ENCODE results near the gene TBL3. TPM values are rescaled to one million over a fixed set of nuclear protein-coding genes. Genes with fewer than 3 reads are reported as not detected.

TBL3 gene
- total RNA-seq, 1 experiment from 2014 or later, result 84.2 TPM

- peak; percentile 52 for DNase-seq (ENCODE audit: low spot score)
- in situ Hi-C loops (cut with HindIII; ENCODE audit: low sequenced_read_pairs), result no loop called here
Measured at GRCh38 chr16:2026461-2027023, 54.7 kb downstream of the TBL3 start, which contains the start of gene NHERF2. NHERF2 (plus strand) TSS chr16:2026902; CDS start chr16:2027006, 104 bp downstream.

DNA sequence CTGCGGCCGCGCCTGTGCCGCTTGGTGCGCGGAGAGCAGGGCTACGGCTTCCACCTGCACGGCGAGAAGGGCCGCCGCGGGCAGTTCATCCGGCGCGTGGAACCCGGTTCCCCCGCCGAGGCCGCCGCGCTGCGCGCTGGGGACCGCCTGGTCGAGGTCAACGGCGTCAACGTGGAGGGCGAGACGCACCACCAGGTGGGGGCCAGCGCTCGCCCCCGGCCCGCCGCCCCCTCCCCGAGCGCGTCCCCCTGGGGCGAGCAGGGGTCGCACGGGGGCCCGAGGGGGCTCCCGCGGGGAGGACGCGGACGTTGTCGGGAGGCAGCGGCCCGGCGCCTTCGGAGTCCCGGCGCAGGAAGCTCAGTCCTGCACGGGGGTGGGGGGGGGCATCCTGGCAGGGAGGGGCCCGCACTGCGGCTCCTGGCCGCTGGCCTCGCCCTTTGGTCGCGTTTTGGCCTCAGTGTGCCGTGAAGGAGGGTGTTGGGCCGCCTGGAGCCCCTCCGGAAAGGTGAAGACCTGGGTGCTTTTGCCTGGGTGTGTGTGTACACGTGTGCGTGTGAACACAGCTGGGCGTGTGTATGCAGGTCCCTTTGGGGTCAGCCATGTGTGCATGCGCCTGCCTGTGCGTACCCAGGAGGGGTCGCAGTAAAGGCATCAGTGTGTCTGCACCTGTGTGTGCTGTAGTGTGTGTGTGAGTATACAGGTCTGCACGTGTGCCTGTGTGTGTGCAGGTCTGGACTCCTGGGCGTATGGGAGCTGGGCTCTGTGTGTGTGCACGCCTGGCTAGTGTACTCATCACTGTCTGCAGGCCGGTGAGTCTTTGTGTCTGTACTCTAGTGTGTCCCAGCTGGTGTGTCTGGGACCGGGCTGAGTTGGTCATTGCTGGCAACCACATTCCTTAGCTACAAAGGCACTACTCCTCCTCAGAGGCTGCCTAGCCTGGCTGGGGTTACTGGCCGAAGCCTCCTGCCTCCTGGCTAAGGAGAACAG, 55.5 kb downstream of the TBL3 start:
- in situ Hi-C loops (cut with HindIII; ENCODE audit: low sequenced_read_pairs), result no loop called here
- peak; percentile 68 for DNase-seq (ENCODE audit: low spot score)

GRCh38 chr16:2028146-2028545, 56.3 kb downstream of the TBL3 start:
- DNase-seq (ENCODE audit: low spot score), result no peak
- in situ Hi-C loops (cut with HindIII; ENCODE audit: low sequenced_read_pairs), result no loop called here

DNA sequence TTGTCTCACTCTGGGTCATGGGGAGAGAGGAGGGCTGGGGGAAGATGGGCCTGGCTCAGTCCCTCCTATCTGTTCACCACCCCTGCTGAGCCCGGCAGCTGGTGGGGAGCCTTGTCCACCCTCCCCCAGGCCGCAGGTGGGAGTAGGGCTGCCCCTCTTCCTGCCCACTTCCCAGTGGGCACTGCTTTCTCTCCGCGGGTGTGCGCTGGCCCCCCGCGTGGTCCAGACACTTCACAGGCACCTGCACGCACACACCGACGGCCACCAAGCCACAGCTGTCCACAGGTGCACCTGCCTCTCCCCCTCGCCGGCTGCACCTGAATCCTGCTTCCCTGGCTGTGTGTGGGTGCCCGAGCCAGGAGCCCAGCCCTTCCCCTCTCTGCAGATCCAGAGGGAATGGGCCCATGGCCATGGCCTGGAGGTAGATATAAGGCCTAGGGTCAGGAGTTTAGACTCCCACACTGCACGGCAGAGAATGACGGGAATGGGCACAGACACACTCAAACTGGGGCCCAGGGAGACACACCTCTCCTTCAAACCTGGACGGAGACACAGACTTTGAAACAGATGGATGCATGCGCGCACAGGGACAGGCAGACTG, 56.9 kb downstream of the TBL3 start:
- in situ Hi-C loops (cut with HindIII; ENCODE audit: low sequenced_read_pairs), result no loop called here
- DNase-seq (ENCODE audit: low spot score), result no peak

DNA sequence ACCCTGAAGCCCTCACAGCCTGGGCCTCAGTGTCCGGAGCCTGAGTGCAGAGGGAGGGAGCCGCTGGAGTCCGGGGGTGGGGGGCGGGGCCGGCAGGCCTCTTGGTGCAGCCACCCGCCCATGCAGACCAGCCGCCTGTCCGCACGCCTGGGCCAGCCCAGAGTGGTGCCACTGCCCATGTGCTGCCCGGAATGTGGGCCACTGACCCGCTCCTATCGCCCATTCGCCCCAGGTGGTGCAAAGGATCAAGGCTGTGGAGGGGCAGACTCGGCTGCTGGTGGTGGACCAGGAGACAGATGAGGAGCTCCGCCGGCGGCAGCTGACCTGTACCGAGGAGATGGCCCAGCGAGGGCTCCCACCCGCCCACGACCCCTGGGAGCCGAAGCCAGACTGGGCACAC, 57.5 kb downstream of the TBL3 start:
- in situ Hi-C loops (cut with HindIII; ENCODE audit: low sequenced_read_pairs), result no loop called here

DNA sequence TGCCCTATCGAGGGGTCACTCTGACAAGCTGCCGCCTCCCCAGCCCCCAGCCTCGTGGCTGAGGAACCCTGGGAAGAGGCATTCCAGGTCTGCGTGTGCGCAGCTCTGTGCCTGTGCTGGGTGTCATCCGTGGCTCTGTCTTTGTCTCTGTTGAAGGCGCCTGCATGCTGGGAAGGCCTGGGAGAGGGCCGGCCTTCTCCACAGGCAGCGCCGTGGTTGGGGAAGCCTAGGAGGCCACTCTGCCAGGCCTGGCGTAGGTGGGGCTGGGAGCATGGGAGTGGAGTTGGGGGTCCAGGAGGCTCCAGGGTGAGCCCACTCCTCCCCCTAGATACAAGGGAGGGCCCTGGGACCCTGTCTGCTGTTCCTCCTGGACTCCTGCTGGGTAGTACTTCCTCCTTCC, 58.2 kb downstream of the TBL3 start:
- no peak for DNase-seq (ENCODE audit: low spot score)
- in situ Hi-C loops (cut with HindIII; ENCODE audit: low sequenced_read_pairs), result no loop called here

More for the DNA sequence above, 57.5 kb downstream of the TBL3 start:
- no peak for DNase-seq (ENCODE audit: low spot score)

DNA sequence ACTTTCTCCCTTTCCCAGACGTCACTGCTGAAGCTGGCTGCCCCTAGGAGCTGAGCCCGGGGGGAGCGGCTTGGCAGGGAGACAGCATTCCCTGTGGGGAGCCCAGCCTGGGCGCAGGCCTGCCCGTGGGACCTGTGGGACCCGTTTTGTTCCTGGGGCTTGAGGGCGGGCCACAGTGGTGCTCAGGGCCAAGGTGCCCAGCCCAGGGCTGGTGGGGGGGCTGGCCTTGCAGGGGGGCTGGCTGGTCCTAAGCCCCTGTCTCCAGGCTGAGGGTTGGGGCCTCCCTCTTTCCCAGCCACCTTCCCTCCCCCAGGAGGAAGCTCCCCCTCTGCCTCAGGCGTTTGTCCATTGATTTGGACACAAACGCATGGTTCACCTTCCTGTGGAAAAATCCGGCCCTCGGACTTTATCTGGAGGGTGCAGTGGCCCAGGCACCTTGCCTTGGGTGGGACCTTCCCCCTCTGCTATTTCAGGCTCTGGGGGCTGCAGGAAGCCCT, 59.3 kb downstream of the TBL3 start:
- in situ Hi-C loops (cut with HindIII; ENCODE audit: low sequenced_read_pairs), result no loop called here
- no peak for DNase-seq (ENCODE audit: low spot score)

Other genes with a start within 250 kb of the TBL3 start
- 64.4 and 76.9 TPM in 2 replicates for gene NME3, start 200.5 kb upstream of the TBL3 start, total RNA-seq (2014; rRNA removed; shearing (Covaris generic))
- 10.4 and 10.6 TPM in 2 replicates for gene EME2, start 199.2 kb upstream of the TBL3 start, total RNA-seq (2014; rRNA removed; shearing (Covaris generic))
- 276 and 281 TPM in 2 replicates for gene MRPS34, start 198.9 kb upstream of the TBL3 start, total RNA-seq (2014; rRNA removed; shearing (Covaris generic))
- 14.0 and 27.3 TPM in 2 replicates for gene SPSB3, start 189.5 kb upstream of the TBL3 start, total RNA-seq (2014; rRNA removed; shearing (Covaris generic))
- gene NUBP2, start 189.1 kb upstream of the TBL3 start, total RNA-seq (2014; rRNA removed; shearing (Covaris generic)), result 128 and 160 TPM in 2 replicates
- 0.31 TPM in 1 of 2 replicates, not detected in the other for gene IGFALS, start 178.3 kb upstream of the TBL3 start, total RNA-seq (2014; rRNA removed; shearing (Covaris generic))
- 81.3 and 108 TPM in 2 replicates for gene HAGH, start 145.2 kb upstream of the TBL3 start, total RNA-seq (2014; rRNA removed; shearing (Covaris generic))
- gene FAHD1, start 144.8 kb upstream of the TBL3 start, total RNA-seq (2014; rRNA removed; shearing (Covaris generic)), result 63.5 and 85.2 TPM in 2 replicates
- 81.1 and 105 TPM in 2 replicates for gene MEIOB, start 99.9 kb upstream of the TBL3 start, total RNA-seq (2014; rRNA removed; shearing (Covaris generic))
- 1.2 and 9.8 TPM in 2 replicates for gene HS3ST6, start 53.6 kb upstream of the TBL3 start, total RNA-seq (2014; rRNA removed; shearing (Covaris generic))
- gene MSRB1, start 28.9 kb upstream of the TBL3 start, total RNA-seq (2014; rRNA removed; shearing (Covaris generic)), result 72.3 and 79.3 TPM in 2 replicates
- not detected in 2 replicates for gene RPL3L, start 17.4 kb upstream of the TBL3 start, total RNA-seq (2014; rRNA removed; shearing (Covaris generic))
- gene NDUFB10, start 12.5 kb upstream of the TBL3 start, total RNA-seq (2014; rRNA removed; shearing (Covaris generic)), result 339 and 361 TPM in 2 replicates
- 10,196 and 11,503 TPM in 2 replicates for gene RPS2, start 7.2 kb upstream of the TBL3 start, total RNA-seq (2014; rRNA removed; shearing (Covaris generic))
- not detected in 2 replicates for gene RNF151, start 5.2 kb upstream of the TBL3 start, total RNA-seq (2014; rRNA removed; shearing (Covaris generic))
- not detected in 2 replicates for gene NOXO1, start 9.4 kb downstream of the TBL3 start, total RNA-seq (2014; rRNA removed; shearing (Covaris generic))
- 41.8 and 51.5 TPM in 2 replicates for gene GFER, start 12.1 kb downstream of the TBL3 start, total RNA-seq (2014; rRNA removed; shearing (Covaris generic))
- gene SYNGR3, start 17.9 kb downstream of the TBL3 start, total RNA-seq (2014; rRNA removed; shearing (Covaris generic)), result 30.5 and 36.7 TPM in 2 replicates
- 58.0 and 72.1 TPM in 2 replicates for gene ZNF598, start 37.8 kb downstream of the TBL3 start, total RNA-seq (2014; rRNA removed; shearing (Covaris generic))
- not detected in 2 replicates for gene NPW, start 47.7 kb downstream of the TBL3 start, total RNA-seq (2014; rRNA removed; shearing (Covaris generic))
- gene NHERF2, start 54.8 kb downstream of the TBL3 start, total RNA-seq (2014; rRNA removed; shearing (Covaris generic)), result 20.5 and 28.9 TPM in 2 replicates
- gene NTHL1, start 75.8 kb downstream of the TBL3 start, total RNA-seq (2014; rRNA removed; shearing (Covaris generic)), result 25.2 and 36.6 TPM in 2 replicates
- gene TSC2, start 75.9 kb downstream of the TBL3 start, total RNA-seq (2014; rRNA removed; shearing (Covaris generic)), result 23.3 and 36.4 TPM in 2 replicates
- 42.0 and 113 TPM in 2 replicates for gene PKD1, start 163.8 kb downstream of the TBL3 start, total RNA-seq (2014; rRNA removed; shearing (Covaris generic))
- 46.8 and 55.2 TPM in 2 replicates for gene RAB26, start 176.6 kb downstream of the TBL3 start, total RNA-seq (2014; rRNA removed; shearing (Covaris generic))
- gene TRAF7, start 183.7 kb downstream of the TBL3 start, total RNA-seq (2014; rRNA removed; shearing (Covaris generic)), result 76.1 and 99.9 TPM in 2 replicates
- gene CASKIN1, start 224.6 kb downstream of the TBL3 start, total RNA-seq (2014; rRNA removed; shearing (Covaris generic)), result 0.80 and 4.2 TPM in 2 replicates
- gene MLST8, start 233.4 kb downstream of the TBL3 start, total RNA-seq (2014; rRNA removed; shearing (Covaris generic)), result 34.8 and 86.2 TPM in 2 replicates
- gene BRICD5, start 238.8 kb downstream of the TBL3 start, total RNA-seq (2014; rRNA removed; shearing (Covaris generic)), result 1.9 and 2.1 TPM in 2 replicates
- gene PGP, start 242.8 kb downstream of the TBL3 start, total RNA-seq (2014; rRNA removed; shearing (Covaris generic)), result 47.8 and 70.9 TPM in 2 replicates